ENCODE data around the gene ALAS1.

Gene ALAS1

DNA sequence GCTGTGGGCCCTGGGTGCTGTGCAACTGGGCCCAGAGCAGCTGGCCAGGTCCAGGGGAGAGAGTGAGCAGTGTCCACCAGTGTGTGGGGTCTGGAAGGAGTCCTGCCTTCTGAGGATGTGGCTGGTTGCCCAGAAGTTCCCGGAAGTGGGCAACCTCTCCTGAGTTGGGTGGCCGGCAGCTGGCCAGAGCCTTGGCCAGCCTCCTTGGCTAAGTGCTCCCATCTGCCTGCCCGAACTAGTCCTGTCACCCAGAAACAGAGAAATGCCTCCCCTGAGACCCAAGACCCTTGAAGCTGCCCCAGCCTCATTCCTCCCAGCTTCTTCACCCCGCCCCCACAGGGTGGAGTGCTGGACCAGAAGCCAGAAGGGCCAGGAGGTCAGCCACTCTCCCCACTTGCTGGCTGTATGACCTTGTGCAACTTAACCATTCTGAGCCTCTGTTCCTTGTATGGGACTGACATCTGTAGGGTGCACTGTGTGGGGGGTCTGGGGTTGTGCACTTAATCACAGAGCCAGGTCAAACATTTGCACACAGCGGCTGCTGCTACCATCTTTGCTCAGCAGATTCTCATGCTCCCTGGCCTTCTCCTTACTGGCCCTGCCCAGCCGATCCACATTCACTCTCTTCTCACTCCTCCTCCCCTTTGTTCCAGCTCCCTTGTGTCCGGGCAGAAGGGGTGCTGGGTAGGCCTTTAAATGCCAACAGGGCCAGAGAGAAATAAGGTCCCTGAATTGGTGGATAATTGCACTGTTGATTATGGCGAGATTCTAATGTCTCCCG lies 7.5 kb upstream of the ALAS1 start:
- in situ Hi-C loops (cut with MboI; ENCODE audit: low pct_unique_long_range_greater_than_20kb, low sequenced_read_pairs, unreplicated experiment): no loop called here
- TF ChIP-seq, protein P1, sequence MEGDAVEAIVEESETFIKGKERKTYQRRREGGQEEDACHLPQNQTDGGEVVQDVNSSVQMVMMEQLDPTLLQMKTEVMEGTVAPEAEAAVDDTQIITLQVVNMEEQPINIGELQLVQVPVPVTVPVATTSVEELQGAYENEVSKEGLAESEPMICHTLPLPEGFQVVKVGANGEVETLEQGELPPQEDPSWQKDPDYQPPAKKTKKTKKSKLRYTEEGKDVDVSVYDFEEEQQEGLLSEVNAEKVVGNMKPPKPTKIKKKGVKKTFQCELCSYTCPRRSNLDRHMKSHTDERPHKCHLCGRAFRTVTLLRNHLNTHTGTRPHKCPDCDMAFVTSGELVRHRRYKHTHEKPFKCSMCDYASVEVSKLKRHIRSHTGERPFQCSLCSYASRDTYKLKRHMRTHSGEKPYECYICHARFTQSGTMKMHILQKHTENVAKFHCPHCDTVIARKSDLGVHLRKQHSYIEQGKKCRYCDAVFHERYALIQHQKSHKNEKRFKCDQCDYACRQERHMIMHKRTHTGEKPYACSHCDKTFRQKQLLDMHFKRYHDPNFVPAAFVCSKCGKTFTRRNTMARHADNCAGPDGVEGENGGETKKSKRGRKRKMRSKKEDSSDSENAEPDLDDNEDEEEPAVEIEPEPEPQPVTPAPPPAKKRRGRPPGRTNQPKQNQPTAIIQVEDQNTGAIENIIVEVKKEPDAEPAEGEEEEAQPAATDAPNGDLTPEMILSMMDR (IDR thresholded peaks at IDR 0.05; ENCODE audit: extremely low read depth, insufficient read depth, missing control alignments): no peak
- no peak for DNase-seq (ENCODE audit: low spot score)

DNA sequence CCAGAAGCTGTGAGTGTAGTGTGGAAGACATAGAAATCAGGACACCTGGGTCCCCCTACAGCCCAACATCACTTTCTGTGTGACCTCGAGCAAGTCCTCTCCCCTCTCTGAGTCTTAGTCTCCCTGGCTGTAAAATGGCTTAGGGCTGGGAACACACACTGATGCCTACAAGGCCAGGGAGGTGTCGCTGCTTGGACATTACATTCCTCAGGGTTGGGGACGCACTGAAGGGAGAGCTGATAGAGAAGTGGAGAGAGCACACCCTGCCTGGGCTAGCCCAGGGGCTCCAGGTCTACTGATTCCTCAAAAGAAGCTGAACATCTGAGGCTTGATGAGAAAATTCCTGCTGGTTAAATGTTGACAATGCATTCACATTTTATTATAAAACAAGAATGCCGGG lies 6.3 kb upstream of the ALAS1 start:
- DNase-seq (ENCODE audit: low spot score): no peak
- TF ChIP-seq, protein P1 (IDR thresholded peaks at IDR 0.05; ENCODE audit: extremely low read depth, insufficient read depth, missing control alignments): no peak
- in situ Hi-C loops (cut with MboI; ENCODE audit: low pct_unique_long_range_greater_than_20kb, low sequenced_read_pairs, unreplicated experiment): no loop called here

- in situ Hi-C loops (cut with MboI; ENCODE audit: low pct_unique_long_range_greater_than_20kb, low sequenced_read_pairs, unreplicated experiment): no loop called here
- no peak for DNase-seq (ENCODE audit: low spot score)
- TF ChIP-seq, protein P1 (IDR thresholded peaks at IDR 0.05; ENCODE audit: extremely low read depth, insufficient read depth, missing control alignments): no peak
These were observed 4.9 kb upstream of the ALAS1 start for GRCh38 chr3:52193065-52193464.

GRCh38 chr3:52194485-52195290 lies 3.3 kb upstream of the ALAS1 start:
- TF ChIP-seq, protein P1 (IDR thresholded peaks at IDR 0.05; ENCODE audit: extremely low read depth, insufficient read depth, missing control alignments): no peak
- DNase-seq (ENCODE audit: low spot score): no peak
- in situ Hi-C loops (cut with MboI; ENCODE audit: low pct_unique_long_range_greater_than_20kb, low sequenced_read_pairs, unreplicated experiment): no loop called here

DNA sequence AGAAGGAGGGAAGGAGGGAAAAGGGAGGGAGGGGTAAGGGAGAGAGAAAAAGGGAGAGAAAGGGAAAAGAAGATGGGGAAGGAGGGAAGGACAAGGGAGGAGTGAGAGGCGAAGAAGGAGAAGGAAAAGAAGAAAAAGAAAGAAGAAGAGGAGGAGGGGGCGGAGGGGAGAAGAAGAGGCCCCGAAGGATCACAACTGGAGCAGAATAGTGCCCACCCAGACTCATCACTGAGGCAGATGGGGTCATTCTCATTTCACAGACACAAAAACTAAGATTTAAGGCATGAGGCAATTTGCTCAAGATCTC lies 2.7 kb upstream of the ALAS1 start:
- in situ Hi-C loops (cut with MboI; ENCODE audit: low pct_unique_long_range_greater_than_20kb, low sequenced_read_pairs, unreplicated experiment): no loop called here
- DNase-seq (ENCODE audit: low spot score): no peak
- TF ChIP-seq, protein P1 (IDR thresholded peaks at IDR 0.05; ENCODE audit: extremely low read depth, insufficient read depth, missing control alignments): no peak

GRCh38 chr3:52195823-52196331 lies 2.1 kb upstream of the ALAS1 start:
- TF ChIP-seq, protein P1 (IDR thresholded peaks at IDR 0.05; ENCODE audit: extremely low read depth, insufficient read depth, missing control alignments): no peak
- no peak for DNase-seq (ENCODE audit: low spot score)
- in situ Hi-C loops (cut with MboI; ENCODE audit: low pct_unique_long_range_greater_than_20kb, low sequenced_read_pairs, unreplicated experiment): no loop called here
